Fibroblast of upper back skin (primary cell): ENCODE measurements around the gene FXYD5.
"Not testable (repeated sequence)": the region's sequence is repeated elsewhere in the genome, so short reads cannot be mapped to it uniquely, and the experiment has no call there.

ENCODE experiments used
- DNase-seq: peaks from one replicate; pipeline ENCODE4 v3.0.0-alpha.2; 2013

The FXYD5 gene

GRCh38 chr19:35194012-35194984 lies 39.8 kb downstream of the FXYD5 start:
- DNase-seq, result no peak

GRCh38 chr19:35195830-35196229 lies 41.3 kb downstream of the FXYD5 start:
- no peak for DNase-seq

- not testable (repeated sequence) for DNase-seq
Observed at GRCh38 chr19:35196861-35197260, 42.3 kb downstream of the FXYD5 start.

GRCh38 chr19:35199481-35199880 lies 44.9 kb downstream of the FXYD5 start:
- DNase-seq, result no peak

- no peak for DNase-seq
Observed at GRCh38 chr19:35202722-35203688, 48.5 kb downstream of the FXYD5 start.

GRCh38 chr19:35204799-35205732 lies 50.5 kb downstream of the FXYD5 start:
- no peak for DNase-seq

GRCh38 chr19:35205733-35206323 lies 51.3 kb downstream of the FXYD5 start:
- DNase-seq, result no peak

- no peak for DNase-seq
Observed at GRCh38 chr19:35206379-35206778, 51.8 kb downstream of the FXYD5 start.

GRCh38 chr19:35206855-35207254 lies 52.3 kb downstream of the FXYD5 start:
- DNase-seq, result no peak

GRCh38 chr19:35207391-35207871 lies 52.9 kb downstream of the FXYD5 start:
- DNase-seq, result no peak

- no peak for DNase-seq
Observed at GRCh38 chr19:35208121-35208520, 53.6 kb downstream of the FXYD5 start.

GRCh38 chr19:35209646-35210045 lies 55.1 kb downstream of the FXYD5 start:
- no peak for DNase-seq

- no peak for DNase-seq
Observed at GRCh38 chr19:35211545-35212230, 57.2 kb downstream of the FXYD5 start.

GRCh38 chr19:35212241-35212640 lies 57.7 kb downstream of the FXYD5 start:
- DNase-seq, result no peak

- peak; percentile 51 for DNase-seq
Observed at GRCh38 chr19:35213663-35214632, 59.4 kb downstream of the FXYD5 start.

GRCh38 chr19:35214766-35215422 lies 60.4 kb downstream of the FXYD5 start:
- no peak for DNase-seq

GRCh38 chr19:35216016-35216832 lies 61.7 kb downstream of the FXYD5 start:
- DNase-seq, result no peak
